Fibroblast of the aortic adventitia (primary cell): ENCODE data around the gene DMD. TPM values are rescaled to one million over a fixed set of nuclear protein-coding genes. Genes with fewer than 3 reads are reported as not detected.

ENCODE experiments used
- DNase-seq: peaks from one replicate; pipeline ENCODE4 v3.0.0-alpha.2; 2010; ENCODE audit warnings: low read depth
- H3K4me3 ChIP-seq: 2 replicates; pipeline ENCODE4 v1.5.1; 2011; ENCODE audit warnings: low read depth, mild to moderate bottlenecking, control low read depth, low read length, moderate library complexity
- total RNA-seq: library from RNA; depleted of rRNA; stranded (reverse); fragments of >200 nt; gene quantifications from 2 replicates; pipeline ENCODE4 v1.2.3, GENCODE V29; 2012; ENCODE audit warnings: low replicate concordance
- TF ChIP-seq, protein P1 (sequence below): IDR thresholded peaks from 2 replicates; pipeline ENCODE4 v1.5.1; 2011; ENCODE audit warnings: mild to moderate bottlenecking, low read length, control low read depth, inconsistent platforms; ENCODE audit not compliant: insufficient read depth

Gene DMD
- total RNA-seq, 1 donor, result 10.3 TPM

DNA sequence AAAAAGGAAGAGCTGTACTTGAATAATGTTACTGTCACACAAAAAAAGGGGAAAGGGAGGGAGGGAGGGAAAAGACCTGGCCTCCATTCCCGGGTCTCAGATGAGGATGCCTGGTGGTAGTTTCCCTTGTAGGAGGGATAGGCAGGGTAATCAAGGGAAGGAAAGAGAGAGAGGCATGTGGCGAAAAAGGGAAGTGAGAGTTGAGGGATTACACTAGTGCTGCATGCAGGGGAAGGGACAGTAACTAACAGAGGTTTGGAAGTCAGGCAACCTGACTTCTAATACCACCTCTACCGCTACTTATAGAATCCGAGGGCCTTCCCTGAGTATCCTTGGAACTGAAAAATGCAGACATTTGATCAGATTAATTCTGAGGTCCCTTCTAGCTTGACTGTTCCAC is 1317.8 kb downstream of the DMD start:
- TF ChIP-seq, protein P1, sequence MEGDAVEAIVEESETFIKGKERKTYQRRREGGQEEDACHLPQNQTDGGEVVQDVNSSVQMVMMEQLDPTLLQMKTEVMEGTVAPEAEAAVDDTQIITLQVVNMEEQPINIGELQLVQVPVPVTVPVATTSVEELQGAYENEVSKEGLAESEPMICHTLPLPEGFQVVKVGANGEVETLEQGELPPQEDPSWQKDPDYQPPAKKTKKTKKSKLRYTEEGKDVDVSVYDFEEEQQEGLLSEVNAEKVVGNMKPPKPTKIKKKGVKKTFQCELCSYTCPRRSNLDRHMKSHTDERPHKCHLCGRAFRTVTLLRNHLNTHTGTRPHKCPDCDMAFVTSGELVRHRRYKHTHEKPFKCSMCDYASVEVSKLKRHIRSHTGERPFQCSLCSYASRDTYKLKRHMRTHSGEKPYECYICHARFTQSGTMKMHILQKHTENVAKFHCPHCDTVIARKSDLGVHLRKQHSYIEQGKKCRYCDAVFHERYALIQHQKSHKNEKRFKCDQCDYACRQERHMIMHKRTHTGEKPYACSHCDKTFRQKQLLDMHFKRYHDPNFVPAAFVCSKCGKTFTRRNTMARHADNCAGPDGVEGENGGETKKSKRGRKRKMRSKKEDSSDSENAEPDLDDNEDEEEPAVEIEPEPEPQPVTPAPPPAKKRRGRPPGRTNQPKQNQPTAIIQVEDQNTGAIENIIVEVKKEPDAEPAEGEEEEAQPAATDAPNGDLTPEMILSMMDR, result no peak
- DNase-seq, result no peak
- H3K4me3 ChIP-seq, result no peak overlapping the region

DNA sequence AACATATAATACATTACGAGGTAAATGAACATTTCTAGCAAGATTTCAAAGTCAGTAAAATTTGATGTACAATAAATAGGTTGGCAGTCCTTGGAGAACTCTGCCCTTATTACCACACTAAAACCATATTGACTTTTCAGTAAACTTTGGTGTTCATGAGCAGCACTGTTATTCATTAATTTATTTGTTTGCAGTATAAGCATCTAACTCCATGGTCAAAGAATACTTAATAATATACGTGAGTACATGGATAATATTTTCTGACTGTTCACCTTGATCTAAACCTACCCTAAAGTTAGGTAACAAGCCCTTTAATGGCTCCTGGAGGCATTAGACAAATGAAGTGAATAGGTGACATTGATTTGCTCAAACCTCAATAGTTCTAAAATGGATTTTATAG is 1322.3 kb downstream of the DMD start:
- no peak for DNase-seq
- H3K4me3 ChIP-seq, result no peak overlapping the region
- TF ChIP-seq, protein P1, result no peak

DNA sequence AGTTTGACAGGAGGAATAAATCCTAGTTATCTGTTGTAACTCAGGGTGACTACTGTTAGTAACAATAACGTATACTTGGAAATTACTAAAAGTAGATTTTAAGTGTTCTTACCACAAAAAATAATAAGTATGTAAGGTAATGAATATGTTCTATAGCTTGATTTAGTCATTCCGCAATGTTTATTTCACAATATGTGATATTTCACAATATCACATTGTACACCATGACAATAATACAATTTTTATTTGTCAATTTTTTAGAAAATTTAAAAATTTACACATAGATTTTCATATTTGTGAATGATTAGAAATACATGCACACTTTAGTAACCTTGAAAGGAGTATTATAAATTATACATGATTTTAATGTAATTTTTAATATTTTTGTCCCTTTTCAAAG is 1326.8 kb downstream of the DMD start:
- TF ChIP-seq, protein P1, result no peak
- DNase-seq, result no peak
- no peak overlapping the region for H3K4me3 ChIP-seq

DNA sequence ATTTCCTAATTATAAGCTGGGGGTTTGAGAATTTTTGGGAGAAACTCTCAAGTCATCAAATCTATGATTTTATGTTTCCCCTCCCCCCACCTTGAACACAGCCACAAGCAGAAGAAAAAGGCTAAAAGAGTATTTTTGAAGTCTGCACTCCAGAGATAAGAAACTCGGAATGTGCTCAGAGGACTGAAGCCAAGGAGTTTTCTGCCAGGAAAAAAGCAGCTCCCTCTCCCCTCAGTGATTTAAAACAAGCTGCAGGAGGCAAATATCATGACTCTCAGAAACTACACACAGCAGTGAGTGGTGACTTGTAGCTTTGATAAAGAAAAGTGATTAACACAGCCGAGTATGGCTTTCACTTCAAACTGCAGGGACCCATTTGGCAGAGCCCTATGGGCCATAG is 1339.3 kb downstream of the DMD start:
- TF ChIP-seq, protein P1, result no peak
- DNase-seq, result no peak
- H3K4me3 ChIP-seq, result no peak overlapping the region

DNA sequence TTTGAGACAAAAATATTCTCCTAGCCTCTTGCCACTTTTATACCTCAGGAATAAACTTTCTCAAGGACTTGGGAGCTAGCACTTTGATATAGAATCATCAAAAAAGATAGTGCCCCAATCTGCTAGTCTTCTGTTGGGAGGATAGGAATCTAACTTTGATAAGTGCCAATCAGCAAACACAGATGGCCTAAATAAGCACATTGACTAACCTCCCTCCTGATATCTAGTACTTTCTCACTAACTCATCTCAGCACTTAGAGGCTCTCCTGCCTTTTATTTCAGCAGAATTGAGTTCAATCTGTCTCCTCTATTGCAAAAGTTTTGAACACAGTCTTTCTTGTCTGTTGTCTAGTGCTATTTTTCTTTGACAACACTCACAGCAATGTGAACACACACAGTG is 1341.1 kb downstream of the DMD start:
- no peak overlapping the region for H3K4me3 ChIP-seq
- TF ChIP-seq, protein P1, result no peak
- no peak for DNase-seq

DNA sequence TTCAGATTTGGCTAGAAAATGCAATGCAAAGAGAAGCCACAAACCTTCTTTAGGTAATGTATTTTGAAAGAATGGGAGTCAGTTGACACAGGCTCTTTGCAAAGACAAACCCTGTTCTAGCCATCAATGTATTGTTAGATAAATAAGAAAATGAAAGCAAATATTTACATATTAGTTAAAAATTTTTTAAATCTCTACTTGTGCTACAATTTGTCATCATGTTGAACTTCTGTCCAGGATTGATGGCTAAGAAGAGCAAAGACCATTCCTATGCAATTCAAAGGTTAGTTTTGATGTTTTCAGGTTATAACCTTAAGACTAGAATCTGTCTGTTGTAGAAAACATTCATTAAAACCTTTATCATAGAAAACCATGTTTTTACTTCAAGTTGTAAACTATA is 1350.7 kb downstream of the DMD start:
- no peak for DNase-seq
- H3K4me3 ChIP-seq, result no peak overlapping the region
- TF ChIP-seq, protein P1, result no peak

DNA sequence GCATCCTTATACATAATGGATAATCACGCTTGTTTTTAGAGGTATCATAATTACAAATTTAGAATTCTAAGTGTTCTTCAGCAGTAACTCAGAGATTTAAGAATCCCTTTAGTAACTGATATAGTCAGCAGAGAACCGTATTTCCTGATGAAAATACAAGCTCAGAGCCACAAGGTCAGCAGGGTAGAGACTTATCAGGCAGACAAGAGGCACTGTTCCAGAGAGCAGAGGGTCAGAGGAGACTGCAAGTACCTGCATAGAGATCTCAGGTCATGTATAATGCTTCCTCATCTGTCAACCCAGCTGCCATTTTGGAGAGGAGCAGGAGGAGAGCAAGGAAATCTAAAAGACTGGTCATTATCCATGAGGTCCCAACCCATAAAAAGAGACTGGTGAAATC is 1352.4 kb downstream of the DMD start:
- TF ChIP-seq, protein P1, result no peak
- DNase-seq, result no peak
- no peak overlapping the region for H3K4me3 ChIP-seq
